ENCODE data around the gene NTHL1. TPM values are rescaled to one million over a fixed set of nuclear protein-coding genes. Genes with fewer than 3 reads are reported as not detected.

NTHL1 gene
- total and polyA plus RNA-seq, 2 of the 8 experiments (the other 6 are each of a cell fraction or from before 2014, with no cell fraction given), result 70.9 to 150 TPM

- TF ChIP-seq, protein P1, sequence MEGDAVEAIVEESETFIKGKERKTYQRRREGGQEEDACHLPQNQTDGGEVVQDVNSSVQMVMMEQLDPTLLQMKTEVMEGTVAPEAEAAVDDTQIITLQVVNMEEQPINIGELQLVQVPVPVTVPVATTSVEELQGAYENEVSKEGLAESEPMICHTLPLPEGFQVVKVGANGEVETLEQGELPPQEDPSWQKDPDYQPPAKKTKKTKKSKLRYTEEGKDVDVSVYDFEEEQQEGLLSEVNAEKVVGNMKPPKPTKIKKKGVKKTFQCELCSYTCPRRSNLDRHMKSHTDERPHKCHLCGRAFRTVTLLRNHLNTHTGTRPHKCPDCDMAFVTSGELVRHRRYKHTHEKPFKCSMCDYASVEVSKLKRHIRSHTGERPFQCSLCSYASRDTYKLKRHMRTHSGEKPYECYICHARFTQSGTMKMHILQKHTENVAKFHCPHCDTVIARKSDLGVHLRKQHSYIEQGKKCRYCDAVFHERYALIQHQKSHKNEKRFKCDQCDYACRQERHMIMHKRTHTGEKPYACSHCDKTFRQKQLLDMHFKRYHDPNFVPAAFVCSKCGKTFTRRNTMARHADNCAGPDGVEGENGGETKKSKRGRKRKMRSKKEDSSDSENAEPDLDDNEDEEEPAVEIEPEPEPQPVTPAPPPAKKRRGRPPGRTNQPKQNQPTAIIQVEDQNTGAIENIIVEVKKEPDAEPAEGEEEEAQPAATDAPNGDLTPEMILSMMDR (IDR thresholded peaks at IDR 0.05; ENCODE audit: control extremely low read depth in 1 of 3, insufficient read depth in 1 of 3, low read depth in 1 of 3, low read length in 3 of 3), result peak in 2 of 3 experiments; percentile 50; a peak in 3 of 4 replicates
These were observed 42.0 kb downstream of the NTHL1 start (continued) for GRCh38 chr16:2005646-2006045.

Measured in H1 (cell line).